HG02623 (cell line): Measurements from ENCODE around the gene SLC35D2.
"Not testable (repeated sequence)": the region's sequence is repeated elsewhere in the genome, so short reads cannot be mapped to it uniquely, and the experiment has no call there.

Experiments used
- ATAC-seq: cut with Tn5 transposase; IDR thresholded peaks from one replicate; pipeline ENCODE4 v1.9.1; 2021; ENCODE audit warnings: moderate library complexity; ENCODE audit not compliant: unreplicated experiment

SLC35D2 gene

DNA sequence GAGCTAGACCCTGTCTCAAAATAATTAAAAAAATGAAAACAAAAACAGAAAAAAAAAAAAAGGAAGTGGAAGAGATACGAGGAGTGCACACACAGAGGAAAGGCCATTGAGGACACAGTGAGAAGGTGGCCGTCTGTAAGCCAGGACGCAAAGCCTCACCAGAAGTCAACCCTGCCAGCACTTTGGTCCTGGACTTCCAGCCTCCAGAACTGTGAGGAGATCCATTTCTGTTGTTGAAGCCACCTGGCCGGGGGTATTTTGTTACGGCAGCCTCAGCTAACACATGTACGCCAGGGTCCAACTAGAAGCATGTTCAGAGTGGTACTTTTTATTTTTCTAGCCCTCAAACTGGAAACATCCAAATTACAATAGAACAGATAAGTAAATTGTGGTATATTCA lies 21.8 kb downstream of the SLC35D2 start:
- no peak for ATAC-seq

DNA sequence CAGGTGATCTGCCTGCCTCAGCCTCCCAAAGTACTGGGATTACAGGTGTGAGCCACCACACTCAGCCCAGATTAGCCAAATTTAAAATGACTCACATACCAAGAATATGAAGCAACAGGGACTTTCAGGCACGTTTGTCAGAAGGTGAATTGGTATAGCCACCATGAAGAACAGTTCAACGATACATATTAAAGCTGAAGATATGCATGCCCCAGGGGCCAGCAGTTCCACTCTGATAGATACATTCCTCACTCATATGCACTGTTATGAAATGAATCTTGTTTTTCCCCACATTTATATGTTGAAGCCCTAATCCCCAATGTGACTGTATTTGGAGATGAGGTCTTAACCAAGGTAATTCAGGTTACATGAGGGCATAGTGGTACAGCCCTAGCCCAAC lies 22.5 kb downstream of the SLC35D2 start:
- ATAC-seq = no peak

DNA sequence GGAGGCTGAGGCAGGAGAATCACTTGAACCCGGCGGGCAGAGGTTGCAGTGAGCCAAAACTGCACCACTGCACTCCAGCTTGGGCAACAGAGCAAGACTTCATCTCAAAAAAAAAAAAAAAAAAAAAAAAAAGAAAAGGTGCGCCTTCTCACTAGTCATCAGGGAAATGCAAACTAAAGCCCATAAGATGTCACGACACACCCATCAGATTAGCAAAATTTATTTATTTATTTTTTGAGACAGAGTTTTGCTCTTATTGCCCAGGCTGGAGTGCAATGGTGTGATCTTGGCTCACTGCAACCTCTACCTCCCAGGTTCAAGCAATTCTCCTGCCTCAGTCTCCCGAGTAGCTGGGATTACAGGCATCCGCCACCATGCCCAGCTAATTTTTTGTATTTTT lies 23.0 kb downstream of the SLC35D2 start:
- not testable (repeated sequence) for ATAC-seq

DNA sequence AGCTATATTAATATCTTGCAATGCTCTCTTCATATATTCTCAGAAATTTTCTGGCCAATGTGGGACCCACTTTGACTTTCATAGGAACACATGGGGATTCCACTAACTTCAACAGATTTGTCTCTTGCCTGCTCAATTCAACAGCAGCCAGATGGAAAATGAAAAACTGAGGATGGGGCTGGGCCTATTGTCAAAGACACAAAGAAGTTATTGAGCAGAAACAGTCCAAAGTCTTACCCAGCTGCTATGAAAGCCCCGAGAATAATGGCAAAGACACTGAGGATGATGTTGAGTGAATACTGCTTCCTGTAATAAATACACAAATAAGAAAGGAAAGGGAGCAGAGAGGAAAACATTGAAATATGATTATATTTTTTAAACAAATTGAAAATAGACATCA lies 32.6 kb downstream of the SLC35D2 start:
- ATAC-seq = no peak

DNA sequence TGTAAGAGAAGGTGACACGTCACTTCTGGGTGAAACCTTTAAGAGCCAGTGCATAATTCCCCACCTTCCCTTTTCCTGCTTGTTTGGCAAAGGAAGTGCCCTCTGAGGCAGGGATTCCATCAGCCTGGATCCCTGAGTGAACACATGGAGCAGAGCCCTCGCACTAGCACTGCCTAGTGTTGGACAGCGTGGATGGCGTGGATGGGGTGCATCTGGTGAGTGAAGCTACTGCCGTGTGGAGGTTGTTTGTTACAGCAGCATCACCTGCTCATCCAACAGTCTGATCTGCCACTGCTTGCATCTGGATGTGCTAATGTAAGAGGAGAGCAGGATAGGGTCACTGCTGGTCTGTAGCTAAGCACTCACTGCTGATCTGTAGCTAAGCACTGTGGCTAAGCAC lies 35.2 kb downstream of the SLC35D2 start:
- no peak for ATAC-seq

DNA sequence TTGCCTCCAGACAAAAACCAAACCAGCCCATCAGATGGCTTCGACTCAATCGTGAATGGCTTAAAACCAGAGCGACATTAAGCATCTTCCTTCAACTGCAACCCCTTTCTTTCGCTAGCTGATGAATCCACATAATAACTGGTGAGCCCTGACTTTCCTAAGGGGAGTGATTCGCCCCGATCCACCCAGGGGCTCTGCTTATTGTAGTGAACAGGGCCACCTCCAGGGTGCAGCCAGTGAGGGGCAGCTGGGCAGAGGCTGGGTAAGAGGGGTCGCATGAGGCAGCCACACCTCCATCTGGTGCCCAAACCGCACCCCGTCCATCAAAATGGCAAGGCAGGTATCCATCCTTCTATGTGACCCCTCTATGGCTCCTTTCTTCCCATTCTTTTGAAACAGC lies 38.0 kb downstream of the SLC35D2 start:
- no peak for ATAC-seq

DNA sequence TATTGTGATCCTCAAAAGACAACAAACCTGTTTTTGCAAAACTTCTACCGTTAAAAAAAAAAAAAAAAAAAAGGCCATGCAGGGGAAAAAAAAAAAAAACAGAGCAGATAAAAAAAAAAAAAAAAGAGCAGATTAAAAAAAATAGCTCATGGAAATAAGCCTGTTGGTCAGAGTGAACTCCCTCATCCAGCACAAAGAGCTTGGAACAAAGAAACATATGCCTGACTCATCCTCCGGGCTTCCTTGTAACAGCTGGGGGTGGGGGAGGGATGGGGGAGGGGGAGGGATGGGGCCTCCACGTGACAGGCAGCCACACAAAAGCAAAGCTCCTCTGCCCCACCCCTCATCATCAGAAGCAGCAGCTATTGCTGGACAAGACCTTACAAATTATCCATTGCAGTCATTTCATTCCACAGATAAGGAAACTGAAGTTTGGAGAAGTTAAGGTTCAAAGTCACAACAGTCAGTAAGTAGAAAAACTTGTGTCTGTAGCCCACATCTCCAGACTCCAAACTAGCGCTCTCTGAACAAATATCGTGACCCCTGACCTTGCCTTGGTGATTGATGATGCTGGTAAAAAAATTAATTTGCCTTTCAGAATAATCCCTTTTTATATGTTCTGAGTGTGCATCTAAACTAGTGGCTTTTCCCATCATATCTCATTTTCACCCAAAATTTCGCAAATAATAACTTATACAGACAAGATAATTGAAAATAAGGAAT lies 38.9 kb downstream of the SLC35D2 start:
- ATAC-seq = no peak

DNA sequence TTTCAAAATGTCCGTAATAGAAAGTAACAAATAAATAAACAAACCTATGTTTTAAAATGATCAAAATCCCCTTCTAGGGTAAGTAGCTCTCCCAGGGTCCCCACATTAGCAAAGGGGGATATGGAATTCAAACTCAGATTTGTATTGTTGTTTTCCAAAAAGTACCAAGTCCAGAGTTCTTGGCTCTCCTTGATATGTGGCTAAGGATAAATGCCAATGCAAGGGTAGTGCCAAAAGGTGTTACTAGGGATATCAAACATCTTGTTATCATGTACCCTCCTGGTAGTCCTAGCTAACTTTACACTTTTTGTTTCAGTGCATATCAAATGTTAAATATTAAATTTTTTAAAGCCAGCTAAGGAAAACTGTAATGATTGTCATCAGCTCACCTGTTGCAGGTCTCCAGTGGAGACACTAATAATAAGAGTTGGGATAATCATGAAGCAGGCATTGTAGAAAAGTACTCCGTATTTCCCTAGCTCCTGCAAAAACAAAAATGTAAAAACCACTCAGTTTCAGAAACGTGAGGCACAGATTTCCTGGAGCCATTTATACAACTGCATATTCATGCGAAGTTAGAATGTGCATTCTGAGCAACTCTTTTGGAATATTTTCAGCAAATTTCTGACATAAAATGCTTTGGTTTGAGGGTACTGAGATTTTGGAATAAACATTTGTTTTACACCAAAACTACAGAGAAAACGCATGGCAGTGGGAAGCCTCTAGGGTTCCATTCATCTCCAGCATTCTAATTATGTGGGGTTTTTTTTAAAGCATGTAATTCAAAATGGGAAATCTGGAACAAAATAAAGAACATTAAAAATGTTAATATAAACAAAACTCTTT lies 39.8 kb downstream of the SLC35D2 start:
- ATAC-seq = no peak

DNA sequence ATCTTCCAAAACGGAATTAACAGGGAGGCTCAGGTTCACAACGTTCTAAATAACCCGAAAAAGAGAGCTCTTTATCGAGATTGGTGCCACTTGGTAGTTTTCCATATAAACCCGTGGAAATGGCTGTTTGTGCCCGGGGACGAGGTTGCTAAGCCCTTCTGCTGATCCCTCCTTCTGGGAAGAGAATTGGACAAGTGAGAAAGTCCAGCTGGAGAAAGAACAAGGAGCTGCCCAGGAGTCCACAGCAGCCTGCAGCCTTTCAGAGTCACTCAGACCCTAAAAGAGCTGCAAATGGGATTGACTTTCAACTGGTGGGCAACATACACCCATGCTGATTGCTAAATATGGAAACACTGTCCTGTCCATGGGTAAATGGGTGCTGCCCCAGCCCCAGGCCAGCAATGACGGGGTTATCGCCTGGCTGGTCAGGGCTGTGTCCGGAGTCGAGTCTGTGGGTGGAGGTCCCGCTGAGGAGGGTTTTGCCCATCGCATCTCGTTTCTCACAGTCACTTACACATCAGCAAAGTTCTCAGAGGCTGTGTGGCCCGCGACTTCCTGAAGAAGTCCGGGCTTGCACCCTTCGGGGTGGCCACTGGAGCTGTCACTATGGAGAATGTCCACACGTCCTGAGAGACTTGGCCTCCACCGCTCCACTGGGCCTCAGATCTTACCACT lies 40.8 kb downstream of the SLC35D2 start:
- no peak for ATAC-seq

DNA sequence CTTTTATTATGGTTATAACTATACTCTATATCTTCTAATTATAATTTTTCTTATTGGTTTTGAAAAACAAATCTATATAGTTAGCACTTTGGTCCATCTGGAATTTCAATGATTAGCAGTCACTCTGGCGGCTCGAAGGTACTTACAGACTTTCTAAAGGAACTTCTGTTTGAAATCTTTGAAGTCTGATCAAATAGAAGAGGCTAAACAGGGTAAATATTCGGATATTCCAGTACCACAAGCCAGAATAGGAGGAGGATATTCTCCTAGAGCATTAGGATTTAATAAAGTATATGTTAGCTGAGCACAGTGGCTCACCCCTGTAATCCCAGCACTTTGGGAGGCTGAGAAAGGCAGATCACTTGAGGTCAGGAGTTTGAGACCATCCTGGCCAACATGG lies 42.8 kb downstream of the SLC35D2 start:
- ATAC-seq = no peak

DNA sequence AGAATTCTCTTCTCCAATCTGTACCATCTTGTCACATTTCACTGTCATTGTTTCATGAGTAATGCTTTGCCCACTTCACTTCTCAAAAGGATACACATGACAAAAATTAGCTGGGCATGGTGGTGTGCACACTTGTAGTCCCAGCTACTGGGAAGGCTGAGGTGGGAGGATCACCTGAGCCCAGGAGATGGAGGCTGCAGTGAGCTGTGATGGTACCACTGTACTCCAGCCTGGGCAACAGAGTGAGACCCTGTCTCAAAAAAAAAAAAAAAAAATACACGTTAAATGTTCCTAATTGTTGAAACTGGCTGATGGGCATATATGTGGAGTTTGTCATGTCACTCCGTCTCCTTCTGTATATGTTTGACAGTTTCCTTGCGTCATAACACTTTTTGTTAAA lies 45.2 kb downstream of the SLC35D2 start:
- ATAC-seq = no peak

DNA sequence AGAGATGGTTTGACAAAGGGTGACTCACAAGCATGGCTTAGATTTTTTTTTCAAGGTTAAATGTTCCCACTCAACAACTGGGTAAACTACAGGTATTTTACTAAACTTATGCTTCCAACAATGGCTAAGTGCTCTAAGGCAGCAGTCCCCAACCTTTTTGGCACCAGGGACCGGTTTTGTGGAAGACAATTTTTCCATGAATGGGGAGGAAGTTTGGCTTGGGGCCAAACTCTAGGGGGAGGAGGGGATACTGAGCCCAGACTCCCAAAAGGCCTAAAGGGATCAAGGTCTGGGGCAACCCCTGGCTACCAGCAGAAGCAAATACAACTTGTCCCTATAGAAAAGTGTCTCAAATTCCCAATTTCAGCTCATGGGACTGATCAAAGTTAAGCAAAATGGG lies 49.6 kb downstream of the SLC35D2 start:
- ATAC-seq = no peak

DNA sequence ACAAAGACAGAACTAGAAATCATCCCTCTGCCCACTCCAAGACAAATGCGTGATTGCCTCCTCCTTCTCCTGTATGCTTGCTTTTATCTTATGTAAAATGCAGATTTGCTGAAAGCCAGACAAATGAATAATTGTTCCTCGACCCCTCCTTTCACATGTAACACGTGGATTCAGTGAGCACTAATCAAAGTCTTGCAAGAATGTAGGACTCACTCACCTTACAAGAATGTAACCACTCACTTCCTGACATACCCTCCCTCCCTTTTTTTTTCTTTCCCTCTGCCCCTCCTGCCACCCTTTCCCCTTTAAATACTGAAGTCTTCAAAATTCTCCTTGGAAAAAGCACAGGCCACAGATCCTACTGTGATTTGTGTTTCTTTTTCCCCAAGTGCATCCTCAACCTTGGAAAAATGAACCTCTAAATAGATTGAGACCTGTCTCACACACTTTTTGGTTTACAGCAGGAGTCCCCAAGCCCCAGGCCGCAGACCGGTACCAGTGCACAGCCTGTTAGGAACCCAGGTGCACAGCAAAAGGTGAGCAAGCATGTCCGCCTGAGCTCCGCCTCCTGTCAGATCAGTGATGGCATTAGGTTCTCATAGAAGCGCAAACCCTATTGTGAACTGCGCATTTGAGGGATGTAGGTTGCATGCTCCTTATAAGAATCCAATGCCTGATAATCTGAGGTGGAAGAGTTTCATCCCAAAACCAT lies 52.1 kb downstream of the SLC35D2 start:
- no peak for ATAC-seq

DNA sequence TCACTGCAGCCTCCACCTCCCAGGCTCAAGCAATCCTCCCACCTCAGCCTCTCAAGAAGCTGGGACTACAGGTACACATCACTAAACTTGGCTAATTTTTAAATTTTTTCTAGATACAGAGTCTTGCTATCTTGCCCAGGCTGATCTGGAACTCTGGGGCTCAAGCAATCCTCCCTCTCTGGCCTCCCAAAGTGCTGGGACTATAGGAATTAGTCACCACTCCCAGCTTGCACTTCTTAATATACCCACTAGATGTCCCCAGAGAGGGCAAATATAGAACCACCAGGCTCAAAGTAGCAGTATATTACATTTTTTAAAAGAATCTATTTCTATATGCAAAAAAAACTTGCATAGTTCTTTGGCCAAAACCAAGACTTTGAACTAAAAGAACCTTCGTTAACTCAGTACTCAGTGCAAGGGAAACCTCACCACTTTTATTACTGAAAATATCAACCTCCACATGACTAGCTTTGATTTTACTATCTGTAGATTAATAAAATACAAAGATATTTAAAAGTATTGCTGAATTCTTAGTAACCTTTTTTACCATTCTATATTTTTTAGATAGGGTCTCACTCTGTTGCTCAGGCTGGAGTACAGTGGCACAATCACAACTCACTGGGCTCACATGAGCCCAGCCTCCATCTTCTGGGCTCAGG lies 55.7 kb downstream of the SLC35D2 start:
- no peak for ATAC-seq

DNA sequence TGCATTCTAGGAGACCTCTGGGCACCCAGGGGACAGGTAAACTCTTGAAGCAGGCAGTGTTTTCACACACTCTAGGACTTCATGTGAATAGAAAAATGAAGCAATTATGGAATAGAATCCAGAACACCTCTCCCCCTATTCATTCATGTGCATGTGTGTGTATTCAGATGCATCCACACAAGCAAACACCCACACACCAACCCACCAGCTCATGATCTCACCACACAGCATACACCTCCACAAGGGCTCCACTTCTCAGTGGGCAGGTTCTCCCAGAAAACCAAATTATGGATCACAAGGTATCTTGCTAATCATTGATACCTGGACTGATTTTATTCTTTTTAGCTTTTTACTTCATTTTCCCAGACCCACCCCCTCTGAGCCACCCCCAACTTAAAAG lies 60.3 kb downstream of the SLC35D2 start:
- no peak for ATAC-seq

DNA sequence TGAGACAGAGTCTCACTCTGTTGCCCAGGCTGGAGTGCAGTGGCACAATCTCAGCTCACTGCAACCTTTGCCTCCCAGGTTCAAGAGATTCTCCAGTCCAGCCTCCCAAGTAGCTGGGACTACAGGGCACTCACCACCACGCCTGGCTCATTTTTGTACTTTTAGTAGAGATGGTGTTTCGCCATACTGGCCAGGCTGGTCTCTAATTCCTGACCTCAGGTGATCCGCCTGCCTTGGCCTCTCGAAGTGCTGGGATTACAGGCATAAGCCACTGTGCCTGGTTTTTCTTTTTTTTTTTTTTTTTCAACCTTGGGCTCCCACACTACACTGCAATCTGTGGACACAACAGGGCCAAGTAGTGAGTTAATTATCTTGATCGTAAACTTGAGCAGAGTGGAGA lies 60.8 kb downstream of the SLC35D2 start:
- ATAC-seq = not testable (repeated sequence)

DNA sequence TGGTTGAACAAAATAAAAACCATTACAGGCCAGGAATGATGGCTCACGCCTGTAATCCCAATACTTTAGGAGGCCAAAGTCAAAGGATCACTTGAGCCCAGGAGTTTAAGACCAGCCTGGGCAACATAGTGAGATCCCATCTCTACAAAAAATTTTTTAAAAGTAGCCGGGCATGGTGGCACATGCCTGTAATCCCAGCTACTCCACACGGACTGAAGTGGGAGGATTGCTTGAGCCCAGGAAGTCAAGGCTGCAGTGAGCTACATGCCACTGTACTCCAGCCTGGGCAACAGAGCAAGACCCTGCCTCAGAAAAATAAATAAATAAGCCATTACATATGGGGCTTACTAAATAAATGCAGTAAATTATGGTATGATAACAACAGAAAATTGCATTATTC lies 61.3 kb downstream of the SLC35D2 start:
- not testable (repeated sequence) for ATAC-seq

DNA sequence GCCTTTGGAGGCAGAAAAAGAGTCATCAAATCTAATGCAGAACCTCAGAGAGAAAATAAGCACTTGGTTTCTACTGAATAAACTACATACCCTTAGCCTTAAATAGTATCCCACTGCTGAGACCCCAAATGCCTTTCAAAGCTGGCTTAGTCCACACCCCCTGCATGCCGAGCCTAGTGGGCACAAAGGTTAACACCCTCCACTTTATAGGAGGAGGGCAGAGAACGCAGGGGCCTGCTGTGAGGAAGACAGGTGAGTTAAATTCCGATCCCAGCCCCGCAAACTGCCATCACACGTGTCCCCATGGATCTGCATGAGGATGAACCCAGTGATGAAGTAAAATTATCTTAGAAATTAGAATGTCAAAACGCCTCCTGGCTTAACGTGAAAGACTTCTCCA lies 62.0 kb downstream of the SLC35D2 start:
- ATAC-seq = no peak

DNA sequence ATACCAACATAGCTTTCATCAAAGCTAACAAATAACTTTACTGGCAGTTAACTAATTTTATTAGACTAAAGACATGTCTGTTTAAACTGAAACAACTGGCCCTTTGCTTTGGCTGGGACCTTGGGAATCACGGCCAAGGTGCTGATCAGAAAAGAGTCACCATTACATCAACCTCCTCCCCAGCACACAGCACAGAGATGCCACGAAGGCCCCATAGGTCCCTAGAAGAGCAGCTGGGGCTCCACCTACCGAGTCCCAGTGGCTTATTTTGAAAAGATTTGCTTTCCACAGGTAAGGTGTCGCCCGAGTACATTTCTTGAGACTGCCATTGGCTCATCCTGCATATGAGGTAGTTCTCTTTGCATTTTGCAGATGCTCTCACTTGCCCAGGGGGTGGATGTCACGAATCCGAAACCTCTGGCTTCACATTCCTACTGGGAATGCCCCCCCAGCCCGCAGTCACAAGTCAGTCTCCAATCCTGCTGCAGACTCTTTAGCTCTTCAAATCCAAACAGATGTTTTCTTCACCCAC lies 62.7 kb downstream of the SLC35D2 start:
- no peak for ATAC-seq

DNA sequence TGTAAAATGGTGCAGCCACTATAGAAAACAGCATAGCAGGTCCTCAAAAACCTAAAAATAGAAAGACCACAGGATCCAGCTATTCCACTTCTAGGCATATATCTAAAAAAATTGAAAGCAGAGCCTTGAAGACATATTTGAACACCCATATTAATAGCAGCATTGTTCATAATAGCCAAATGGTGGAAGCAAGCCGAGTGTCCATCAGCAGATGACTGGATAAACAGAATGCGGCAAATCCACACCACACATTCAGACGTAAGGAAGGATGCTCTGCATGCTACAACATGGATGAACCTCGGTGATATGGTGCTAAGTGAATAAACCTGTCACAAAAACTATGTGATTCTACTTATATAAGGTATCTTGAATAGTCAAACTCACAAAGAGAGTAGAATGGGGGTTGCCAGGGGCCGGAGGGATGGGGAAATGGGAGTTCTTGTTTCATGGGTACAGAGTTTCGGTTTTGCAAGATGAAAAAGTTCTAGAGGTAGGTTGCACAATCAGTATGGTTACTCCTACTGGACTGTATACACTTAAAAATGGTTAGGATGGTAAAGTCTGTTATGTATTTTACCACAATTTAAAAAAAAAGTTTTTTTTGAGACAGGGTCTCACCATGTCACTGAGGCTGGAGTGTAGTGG lies 64.5 kb downstream of the SLC35D2 start:
- ATAC-seq = no peak
